H1 (cell line): ENCODE measurements around the gene BCL6B. TPM values are rescaled to one million over a fixed set of nuclear protein-coding genes. Genes with fewer than 3 reads are reported as not detected.
A peak's percentile ranks its signal among the peaks of the same experiment; 100 is the strongest.

ENCODE experiments used
- BRCA1 ChIP-seq: IDR thresholded peaks from 2 replicates; pipeline ENCODE4 v1.6.1; 2012; ENCODE audit warnings: low read depth, low read length, improper control_type of control experiment
- EZH2 ChIP-seq: fragments of 200-600 bp; sonication (generic); IDR thresholded peaks from 2 replicates; pipeline ENCODE4 v1.7.1; 2012; ENCODE audit warnings: low read depth, mild to moderate bottlenecking, moderate library complexity, low read length, inconsistent platforms; ENCODE audit not compliant: severe bottlenecking
- GABPA ChIP-seq: IDR thresholded peaks from 2 replicates; pipeline ENCODE4 v1.6.1; 2011; ENCODE audit warnings: mild to moderate bottlenecking, low read length, moderate library complexity, borderline replicate concordance; ENCODE audit not compliant: insufficient read depth
- KDM5A ChIP-seq: fragments of 200-600 bp; IDR thresholded peaks from 2 replicates; pipeline ENCODE4 v1.7.1; 2012; ENCODE audit warnings: mild to moderate bottlenecking, low read length, inconsistent platforms, mixed read lengths
- NANOG ChIP-seq: IDR thresholded peaks from 2 replicates; pipeline ENCODE4 v1.6.1; 2011; ENCODE audit warnings: low read length, low read depth, mild to moderate bottlenecking, inconsistent platforms; ENCODE audit not compliant: insufficient read depth, poor library complexity, severe bottlenecking
- SIN3A ChIP-seq, 2 experiments: IDR thresholded peaks in 1 of 2; conservative IDR thresholded peaks in 1 of 2; 2 replicates each; pipeline ENCODE4 v1.6.1; 2011 to 2012; ENCODE audit warnings: low read length in 2 of 2, improper control_type of control experiment in 1 of 2, low read depth in 1 of 2, mild to moderate bottlenecking in 1 of 2
- SIRT6 ChIP-seq: IDR thresholded peaks from one replicate; pipeline ENCODE4 v1.7.1; 2012; ENCODE audit warnings: low read length, inconsistent platforms
- SUZ12 ChIP-seq: fragments of 200-600 bp; sonication (generic); IDR thresholded peaks from 2 replicates; pipeline ENCODE4 v1.6.1; 2012; ENCODE audit warnings: mild to moderate bottlenecking, inconsistent platforms, low read length, moderate library complexity, mixed read lengths
- TEAD4 ChIP-seq: IDR thresholded peaks from 2 replicates; pipeline ENCODE4 v1.6.1; 2012; ENCODE audit warnings: low read depth, low read length, inconsistent platforms, mixed read lengths
- ZNF274 ChIP-seq: IDR thresholded peaks from 2 replicates; pipeline ENCODE4 v1.7.0; 2012; ENCODE audit warnings: low read length, borderline replicate concordance; ENCODE audit errors: extremely low read depth
- polyA plus RNA-seq, 7 experiments: library from polyadenylated mRNA; depleted of rRNA in 3 of 7; stranded (reverse) in 5 of 7; unstranded in 2 of 7; fragments of >200 nt in 5 of 7; fragments of 200-250 nt in 2 of 7; gene quantifications; 1 replicate in 5 of 7; 2 replicates in 1 of 7; 4 replicates in 1 of 7; pipeline versions ENCODE4 v1.2.1 to v1.2.3, GENCODE V29; 2011 to 2013; ENCODE audit warnings: missing spikeins in 2 of 7, mixed read lengths in 2 of 7
- total RNA-seq: library from RNA; stranded (reverse); fragmentation: NEBNext Ultra II Directional; extraction: Animal tissue kit (Norgen Biotek cat#: 25700); gene quantifications from 2 replicates; pipeline ENCODE4 v1.2.1, GENCODE V29; 2021
- TF ChIP-seq, protein P1 (sequence below): IDR thresholded peaks from 2 replicates; pipeline ENCODE4 v1.6.1; 2012; ENCODE audit warnings: low read length, inconsistent platforms
- TF ChIP-seq, protein P2 (sequence below): IDR thresholded peaks from 2 replicates; pipeline ENCODE4 v1.6.1; 2012; ENCODE audit warnings: inconsistent platforms

BCL6B gene
- total and polyA plus RNA-seq, 2 of the 8 experiments (the other 6 are each of a cell fraction or from before 2014, with no cell fraction given): 6.6 to 8.7 TPM

DNA sequence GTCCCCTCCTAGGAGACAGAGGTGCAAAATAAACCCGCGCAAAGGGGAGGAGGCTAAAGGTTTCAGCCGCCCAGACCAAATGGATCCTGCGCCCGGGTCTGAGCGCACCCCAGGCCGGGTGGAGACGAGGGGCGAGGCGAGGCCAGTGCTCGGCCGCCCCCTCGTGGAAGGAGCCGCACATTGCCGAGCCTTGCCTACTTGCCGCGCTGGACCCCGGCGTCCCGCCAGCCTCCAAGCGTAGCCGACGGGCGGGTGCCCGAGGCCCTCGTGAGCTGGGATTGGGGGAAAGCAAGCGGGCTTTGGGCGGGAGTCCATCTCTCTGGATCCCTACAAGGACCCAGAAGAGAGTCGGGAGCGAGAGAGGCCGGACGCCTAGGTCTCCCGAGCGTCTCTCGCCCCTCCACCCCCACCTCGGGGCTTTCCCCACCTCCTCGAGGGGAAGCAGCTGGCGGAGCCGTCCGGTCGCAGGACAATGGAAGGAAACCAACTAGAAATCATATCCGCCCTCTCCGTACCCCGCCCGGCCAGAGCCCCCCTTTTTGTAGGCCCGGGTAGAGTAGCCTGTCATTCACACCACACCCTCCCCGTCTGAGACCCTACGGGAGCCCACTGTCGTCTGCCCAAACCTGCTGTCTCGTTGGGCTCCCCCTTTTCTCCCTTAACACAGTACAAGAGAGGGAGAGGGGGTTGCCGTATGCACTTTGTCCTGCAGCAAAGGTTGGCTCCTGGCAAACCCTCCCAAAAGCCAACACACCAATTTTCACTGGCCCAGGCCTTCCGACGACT lies 664 bp upstream of the BCL6B start (continued):
- TF ChIP-seq SIN3A (conservative IDR thresholded peaks at IDR 0.05 in 1 of 2, IDR thresholded peaks at IDR 0.05 in 1 of 2; ENCODE audit: low read depth in 1 of 2, low read length in 2 of 2) (peak in 1 of 2 experiments; percentile 35; a peak in 1 of 4 replicates), GABPA (no peak), SUZ12 (no peak), SIRT6 (no peak), EZH2 (no peak), NANOG (peak; percentile 1), BRCA1 (no peak), KDM5A (no peak), TEAD4 (no peak), ZNF274 (no peak)
- TF ChIP-seq, protein P1, sequence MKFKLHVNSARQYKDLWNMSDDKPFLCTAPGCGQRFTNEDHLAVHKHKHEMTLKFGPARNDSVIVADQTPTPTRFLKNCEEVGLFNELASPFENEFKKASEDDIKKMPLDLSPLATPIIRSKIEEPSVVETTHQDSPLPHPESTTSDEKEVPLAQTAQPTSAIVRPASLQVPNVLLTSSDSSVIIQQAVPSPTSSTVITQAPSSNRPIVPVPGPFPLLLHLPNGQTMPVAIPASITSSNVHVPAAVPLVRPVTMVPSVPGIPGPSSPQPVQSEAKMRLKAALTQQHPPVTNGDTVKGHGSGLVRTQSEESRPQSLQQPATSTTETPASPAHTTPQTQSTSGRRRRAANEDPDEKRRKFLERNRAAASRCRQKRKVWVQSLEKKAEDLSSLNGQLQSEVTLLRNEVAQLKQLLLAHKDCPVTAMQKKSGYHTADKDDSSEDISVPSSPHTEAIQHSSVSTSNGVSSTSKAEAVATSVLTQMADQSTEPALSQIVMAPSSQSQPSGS: no peak
- TF ChIP-seq, protein P2, sequence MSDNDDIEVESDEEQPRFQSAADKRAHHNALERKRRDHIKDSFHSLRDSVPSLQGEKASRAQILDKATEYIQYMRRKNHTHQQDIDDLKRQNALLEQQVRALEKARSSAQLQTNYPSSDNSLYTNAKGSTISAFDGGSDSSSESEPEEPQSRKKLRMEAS: peak; percentile 87
